ENCODE data around the gene TUBGCP6. TPM values are rescaled to one million over a fixed set of nuclear protein-coding genes. Genes with fewer than 3 reads are reported as not detected.

The TUBGCP6 gene
- total and polyA plus RNA-seq, 2 donors from 2014 or later, result 19.2 to 52.0 TPM

GRCh38 chr22:50287731-50288130 lies 42.9 kb upstream of the TUBGCP6 start:
- H3K27me3 ChIP-seq (ENCODE audit: control insufficient read depth, insufficient read depth, low read length), result no peaks in the 10 kb centered on the region
- H3K4me3 ChIP-seq (ENCODE audit: low read length in 3 of 3), result no peak overlapping the region
- peaks cover 0 to 29% (median 0%) of the 10 kb centered on the region in 3 donors for H3K4me1 ChIP-seq (ENCODE audit: control insufficient read depth in 2 of 3, insufficient read depth in 2 of 3, low read depth in 1 of 3, low read length in 3 of 3)
- FAIRE-seq (no peak), DNase-seq (no peak)
- no peak overlapping the region for H3K9ac ChIP-seq (ENCODE audit: low read length in 3 of 3)
- peaks cover 0 to 46% (median 23%) of the 10 kb centered on the region in 3 donors for H3K36me3 ChIP-seq (ENCODE audit: control insufficient read depth in 2 of 3, insufficient read depth in 3 of 3, low read length in 3 of 3)
- no peak for TF ChIP-seq CTCF (IDR thresholded peaks at IDR 0.05; ENCODE audit: borderline replicate concordance, extremely low read depth, insufficient read depth)
- H3K9me3 ChIP-seq (ENCODE audit: control insufficient read depth in 2 of 3, insufficient read depth in 1 of 3, low read length in 3 of 3), result no peaks in the 10 kb centered on the region
- no peak overlapping the region for H3K27ac ChIP-seq (ENCODE audit: low read depth in 2 of 2, low read length in 2 of 2)
- intact Hi-C loops (cut with DNase I), result no loop called here

GRCh38 chr22:50286701-50287318 lies 42.0 kb upstream of the TUBGCP6 start:
- Histone ChIP-seq H3K9me3 (ENCODE audit: control insufficient read depth in 2 of 3, insufficient read depth in 1 of 3, low read length in 3 of 3) (no peaks in the 10 kb centered on the region), H3K36me3 (ENCODE audit: control insufficient read depth in 2 of 3, insufficient read depth in 3 of 3, low read length in 3 of 3) (peaks cover 0 to 52% (median 26%) of the 10 kb centered on the region in 3 donors), H3K4me3 (ENCODE audit: low read length in 3 of 3) (no peak overlapping the region), H3K4me1 (ENCODE audit: control insufficient read depth in 2 of 3, insufficient read depth in 2 of 3, low read depth in 1 of 3, low read length in 3 of 3) (peaks cover 0 to 25% (median 0%) of the 10 kb centered on the region in 3 donors), H3K27ac (ENCODE audit: low read depth in 2 of 2, low read length in 2 of 2) (no peak overlapping the region), H3K9ac (ENCODE audit: low read length in 3 of 3) (no peak overlapping the region), H3K27me3 (ENCODE audit: control insufficient read depth, insufficient read depth, low read length) (no peaks in the 10 kb centered on the region)
- intact Hi-C loops (cut with DNase I), result no loop called here
- DNase-seq, result no peak
- TF ChIP-seq CTCF (IDR thresholded peaks at IDR 0.05; ENCODE audit: borderline replicate concordance, extremely low read depth, insufficient read depth), result no peak
- FAIRE-seq, result no peak

- Histone ChIP-seq H3K9me3 (ENCODE audit: control insufficient read depth in 2 of 3, insufficient read depth in 1 of 3, low read length in 3 of 3) (no peaks in the 10 kb centered on the region), H3K27me3 (ENCODE audit: control insufficient read depth, insufficient read depth, low read length) (no peaks in the 10 kb centered on the region), H3K36me3 (ENCODE audit: control insufficient read depth in 2 of 3, insufficient read depth in 3 of 3, low read length in 3 of 3) (peaks cover 0 to 56% (median 27%) of the 10 kb centered on the region in 3 donors), H3K9ac (ENCODE audit: low read length in 3 of 3) (no peak overlapping the region), H3K27ac (ENCODE audit: low read depth in 2 of 2, low read length in 2 of 2) (no peak overlapping the region), H3K4me3 (ENCODE audit: low read length in 3 of 3) (no peak overlapping the region), H3K4me1 (ENCODE audit: control insufficient read depth in 2 of 3, insufficient read depth in 2 of 3, low read depth in 1 of 3, low read length in 3 of 3) (peaks cover 0 to 20% (median 0%) of the 10 kb centered on the region in 3 donors)
- intact Hi-C loops (cut with DNase I), result no loop called here
- no peak for FAIRE-seq
- no peak for DNase-seq
- TF ChIP-seq CTCF (IDR thresholded peaks at IDR 0.05; ENCODE audit: borderline replicate concordance, extremely low read depth, insufficient read depth), result no peak
Observed at GRCh38 chr22:50286275-50286674, 41.5 kb upstream of the TUBGCP6 start.
